ENCODE data around the gene ZBED2. TPM values are rescaled to one million over a fixed set of nuclear protein-coding genes. Genes with fewer than 3 reads are reported as not detected.
"Not testable (repeated sequence)": the region's sequence is repeated elsewhere in the genome, so short reads cannot be mapped to it uniquely, and the experiment has no call there.

Gene ZBED2
- total RNA-seq, 1 experiment from 2014 or later, result not detected

- DNase-seq (ENCODE audit: low spot score), result no peak
Observed at GRCh38 chr3:111571907-111572460, 23.2 kb downstream of the ZBED2 start.

- DNase-seq (ENCODE audit: low spot score), result no peak
Observed at GRCh38 chr3:111571282-111571681, 23.9 kb downstream of the ZBED2 start.

- DNase-seq (ENCODE audit: low spot score), result no peak
Observed at GRCh38 chr3:111570404-111571030, 24.6 kb downstream of the ZBED2 start.

- DNase-seq (ENCODE audit: low spot score), result no peak
Observed at GRCh38 chr3:111568911-111569310, 26.2 kb downstream of the ZBED2 start.

- no peak for DNase-seq (ENCODE audit: low spot score)
Observed at GRCh38 chr3:111568355-111568754, 26.8 kb downstream of the ZBED2 start.

GRCh38 chr3:111566844-111567243, 28.3 kb downstream of the ZBED2 start:
- DNase-seq (ENCODE audit: low spot score), result no peak

GRCh38 chr3:111561902-111562301, 33.2 kb downstream of the ZBED2 start:
- DNase-seq (ENCODE audit: low spot score), result not testable (repeated sequence)

GRCh38 chr3:111548756-111549155, 46.4 kb downstream of the ZBED2 start:
- DNase-seq (ENCODE audit: low spot score), result no peak

GRCh38 chr3:111548092-111548491, 47.1 kb downstream of the ZBED2 start:
- DNase-seq (ENCODE audit: low spot score), result no peak

GRCh38 chr3:111547631-111548030, 47.5 kb downstream of the ZBED2 start:
- DNase-seq (ENCODE audit: low spot score), result no peak

GRCh38 chr3:111545349-111545748, 49.8 kb downstream of the ZBED2 start:
- no peak for DNase-seq (ENCODE audit: low spot score)

Other genes with a start within 250 kb of the ZBED2 start
- 3.0 and 3.9 TPM in 2 replicates for gene CD96, start 53.1 kb downstream of the ZBED2 start, total RNA-seq (2014; rRNA removed; shearing (Covaris generic))
- gene PLCXD2, start 79.3 kb upstream of the ZBED2 start, total RNA-seq (2014; rRNA removed; shearing (Covaris generic)), result 0.46 and 2.0 TPM in 2 replicates

All from H4 (cell line).